Pons (tissue), 1 donor: ENCODE measurements around the gene PGBD4.
"Not testable (repeated sequence)": the region's sequence is repeated elsewhere in the genome, so short reads cannot be mapped to it uniquely, and the experiment has no call there.

Experiments
- DNase-seq: peaks from one replicate; pipeline ENCODE4 v3.0.0-alpha.2; 2016; ENCODE audit warnings: low spot score

PGBD4 gene

DNA sequence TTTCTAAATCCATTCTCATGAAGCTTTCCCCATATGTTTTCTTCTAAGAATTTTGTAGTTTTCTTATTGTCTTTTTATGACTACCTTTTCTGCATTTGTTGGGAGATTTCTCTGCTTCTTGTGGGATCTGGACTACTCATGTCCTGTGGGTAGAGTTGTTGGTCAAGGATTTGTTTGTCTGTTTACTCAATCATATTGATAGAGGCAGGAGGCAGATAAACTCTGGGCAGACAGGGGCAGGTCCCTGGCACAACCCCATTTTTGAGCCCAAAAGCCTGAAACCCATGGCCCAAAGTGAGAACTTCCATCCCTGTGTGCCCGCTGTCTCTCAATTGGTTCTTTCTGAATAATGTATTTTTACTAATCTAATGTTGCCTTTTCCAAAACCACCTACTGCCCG is 12.3 kb downstream of the PGBD4 start:
- DNase-seq = no peak

DNA sequence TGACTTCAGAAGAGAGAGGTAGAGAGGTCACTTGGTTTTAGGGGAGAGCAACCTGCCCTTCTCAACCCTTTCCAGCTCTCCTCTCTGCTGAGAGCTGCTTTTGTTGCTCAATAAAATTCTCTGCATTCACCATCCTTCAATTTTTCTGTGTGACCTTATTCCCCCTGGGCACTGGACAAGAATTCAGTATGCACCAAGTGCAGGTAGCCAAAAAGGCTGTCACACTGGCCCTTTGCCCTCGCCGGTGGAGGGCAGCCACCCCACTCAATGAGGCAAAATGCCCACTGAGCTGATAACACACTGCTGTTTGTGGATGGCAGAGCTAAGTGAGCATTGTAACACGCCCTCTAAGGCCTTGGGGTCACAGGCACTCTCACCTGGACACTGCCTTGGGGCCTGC is 12.9 kb downstream of the PGBD4 start:
- no peak for DNase-seq

DNA sequence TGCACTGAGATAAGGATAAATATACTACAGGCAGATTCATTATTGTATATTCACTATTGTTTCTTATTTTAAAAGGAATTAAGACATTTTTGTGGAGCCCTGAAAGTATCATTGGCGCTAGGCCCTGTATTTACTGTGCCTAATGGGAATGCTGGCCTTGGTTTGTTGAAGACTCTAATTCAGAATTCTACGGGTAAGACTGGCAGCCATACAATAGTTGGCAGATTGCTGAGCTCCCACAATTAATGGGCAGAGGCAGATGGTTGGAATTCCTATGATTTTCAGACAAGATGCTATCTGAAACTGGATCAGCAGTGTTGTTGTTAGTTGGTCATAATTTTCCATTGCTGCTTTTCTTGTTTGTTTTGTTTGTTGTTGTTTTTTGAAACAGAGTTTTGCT is 14.7 kb downstream of the PGBD4 start:
- no peak for DNase-seq

DNA sequence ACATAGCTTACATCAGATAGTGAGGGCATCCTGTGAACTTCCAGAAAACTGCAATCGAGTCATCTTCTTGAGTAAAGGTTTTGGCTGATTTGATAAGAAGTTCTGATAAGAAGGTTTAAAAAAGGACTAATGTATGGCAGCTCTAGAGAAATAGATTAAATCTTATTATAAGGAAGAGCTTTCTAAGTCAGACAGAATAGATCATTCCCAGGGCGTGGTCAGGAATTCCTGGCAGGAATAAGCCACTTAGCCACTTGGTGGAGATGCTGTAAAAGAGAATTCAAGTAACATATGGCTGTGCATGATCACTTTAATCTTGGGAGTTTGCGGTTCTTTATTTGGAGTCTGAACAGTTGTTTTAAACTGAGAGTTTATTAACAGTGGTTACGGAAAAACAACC is 17.4 kb downstream of the PGBD4 start:
- DNase-seq = no peak

DNA sequence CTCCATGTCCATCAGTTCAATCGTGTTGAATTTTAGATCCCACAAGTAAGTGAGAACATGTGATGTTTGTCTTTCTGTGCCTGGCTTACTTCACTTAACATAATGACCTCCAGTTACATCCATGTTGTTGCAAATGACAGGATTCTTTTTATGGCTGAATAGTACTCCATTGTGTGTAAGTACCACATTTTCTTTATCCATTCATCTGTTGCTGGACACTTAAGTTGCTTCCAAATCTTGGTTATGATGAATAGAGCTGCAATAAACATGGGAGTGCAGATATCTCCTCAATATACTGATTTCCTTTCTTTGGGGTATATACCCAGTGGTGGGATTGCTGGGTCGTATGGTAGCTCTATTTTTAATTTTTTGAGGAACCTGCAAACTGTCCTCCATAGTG is 18.5 kb downstream of the PGBD4 start:
- DNase-seq = not testable (repeated sequence)

DNA sequence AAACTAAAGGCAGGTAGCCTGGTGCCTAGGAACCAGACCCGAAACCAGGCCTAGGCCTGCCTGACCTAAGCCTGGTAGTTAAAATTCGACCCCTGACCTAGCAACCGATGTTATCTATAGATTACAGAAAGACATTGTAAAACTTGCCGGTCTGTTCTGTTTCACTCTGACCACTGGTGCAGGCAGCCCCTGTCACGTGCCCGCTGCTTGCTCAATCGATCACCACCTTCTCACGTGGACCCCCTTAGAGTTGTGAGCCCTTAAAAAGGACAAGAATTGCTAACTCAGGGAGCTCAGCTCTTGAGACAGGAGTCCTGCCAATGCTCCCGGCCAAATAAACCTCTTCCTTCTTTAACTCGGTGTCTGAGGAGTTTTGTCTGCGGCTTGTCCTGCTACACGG is 19.9 kb downstream of the PGBD4 start:
- DNase-seq = not testable (repeated sequence)

DNA sequence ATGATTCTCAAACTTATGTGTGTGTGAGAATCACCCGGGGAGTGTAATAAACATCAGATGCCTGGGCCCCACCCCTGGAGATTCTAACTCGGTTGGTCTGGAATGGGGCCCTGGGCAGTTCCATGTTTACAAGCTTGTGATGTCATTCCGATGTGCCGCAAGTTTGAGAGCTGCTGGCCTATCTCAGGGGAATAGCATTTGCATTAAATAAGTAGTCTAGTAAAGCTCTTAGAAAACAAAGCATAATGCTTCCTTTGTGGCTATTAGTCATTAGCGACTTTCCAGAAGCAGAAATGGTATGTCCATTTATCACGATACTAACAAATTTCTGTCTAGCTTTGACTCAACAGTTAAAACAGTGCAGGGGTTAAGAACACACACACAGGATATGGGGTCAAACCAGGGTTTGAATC is 20.9 kb downstream of the PGBD4 start:
- no peak for DNase-seq

DNA sequence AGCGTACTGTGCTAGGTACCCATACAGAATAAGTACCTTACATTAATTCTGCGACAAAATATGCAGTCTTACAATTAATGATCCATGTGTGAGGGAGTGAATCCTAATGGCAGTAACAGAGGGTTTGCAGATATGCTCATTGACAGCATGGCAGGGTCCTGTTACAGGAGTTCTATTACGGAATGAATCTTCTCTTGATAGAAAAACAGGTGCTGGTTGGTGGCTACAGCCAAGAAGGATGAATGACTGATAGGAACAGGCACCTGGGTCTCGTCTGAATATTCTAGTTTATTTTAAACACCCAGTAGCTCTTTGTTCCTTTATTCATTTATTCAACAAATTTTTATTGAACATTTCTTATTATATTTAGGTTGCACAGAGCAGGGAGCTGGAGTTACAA is 22.8 kb downstream of the PGBD4 start:
- DNase-seq = no peak

DNA sequence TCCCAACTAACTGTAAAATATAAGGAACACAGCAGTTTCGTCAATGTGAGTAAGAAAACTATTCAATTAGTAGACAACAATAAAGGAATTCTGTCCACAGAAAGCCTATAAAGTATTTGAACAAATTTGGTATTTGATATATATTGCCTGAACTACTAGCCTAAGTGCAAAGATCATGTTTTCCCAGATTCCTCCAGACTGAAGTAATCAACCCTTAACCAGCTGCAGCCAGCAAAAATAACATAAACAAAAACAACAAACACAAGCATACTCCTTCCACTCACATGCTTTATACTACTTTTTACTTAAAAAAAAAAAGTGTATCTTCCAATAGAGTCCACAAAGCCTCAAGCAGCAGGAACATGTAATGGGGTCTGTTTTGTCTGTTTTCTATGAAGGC is 24.1 kb downstream of the PGBD4 start:
- DNase-seq = no peak

DNA sequence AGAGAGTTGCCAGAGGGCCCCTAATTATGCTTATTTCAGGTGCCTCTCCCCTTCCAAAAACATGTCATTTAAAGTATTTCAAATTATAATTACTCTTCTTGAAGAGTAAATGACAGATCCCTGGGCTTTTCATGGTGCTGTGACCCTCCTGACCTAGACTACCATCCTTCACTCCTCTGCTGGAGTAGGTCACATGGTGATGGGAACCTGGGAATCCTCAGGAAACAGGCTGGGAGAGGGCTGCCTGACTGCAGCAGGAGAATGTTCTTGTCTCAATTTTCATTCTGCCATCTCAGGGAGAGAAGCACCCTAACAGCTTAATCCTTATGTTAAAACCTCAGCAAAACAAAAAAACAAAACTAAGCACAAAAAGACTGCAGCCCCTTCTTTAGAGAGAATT is 24.6 kb downstream of the PGBD4 start:
- no peak for DNase-seq

DNA sequence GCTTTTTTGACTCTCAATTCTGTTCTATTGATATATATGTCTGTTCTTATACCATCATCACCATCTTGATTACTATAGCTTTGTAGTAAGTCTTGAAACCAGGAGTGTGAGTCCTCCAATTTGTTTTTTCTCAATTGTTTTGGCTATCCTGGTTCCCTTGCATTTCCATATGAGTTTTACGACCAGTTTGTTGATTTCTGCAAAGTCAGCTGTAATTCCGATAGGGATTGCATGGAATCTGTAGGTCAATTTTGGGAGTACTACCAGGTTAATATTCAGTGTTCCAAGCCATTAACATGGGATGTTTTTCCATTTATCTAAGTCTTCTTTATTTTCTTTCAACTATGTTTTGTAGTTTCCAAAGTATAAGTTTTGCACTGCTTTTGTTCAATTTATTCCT is 27.0 kb downstream of the PGBD4 start:
- no peak for DNase-seq

DNA sequence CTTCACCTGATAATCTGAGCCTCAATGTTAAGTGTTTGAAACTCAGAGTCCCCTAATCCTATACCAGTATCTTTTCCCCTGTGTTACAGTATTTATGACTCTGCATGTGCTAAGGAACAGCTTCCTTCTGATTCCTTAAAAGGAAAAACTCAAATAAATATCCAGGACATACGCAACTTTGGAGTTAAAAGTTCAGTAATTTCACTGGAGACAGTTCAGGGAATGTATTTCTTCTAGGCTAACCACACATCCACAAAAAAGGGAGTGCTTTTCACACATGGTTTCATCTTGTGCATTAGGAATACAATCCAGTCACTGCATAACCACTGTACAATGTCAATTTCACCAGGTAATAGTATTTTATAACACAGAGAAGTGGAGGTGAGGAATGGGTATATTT is 31.0 kb downstream of the PGBD4 start:
- no peak for DNase-seq

DNA sequence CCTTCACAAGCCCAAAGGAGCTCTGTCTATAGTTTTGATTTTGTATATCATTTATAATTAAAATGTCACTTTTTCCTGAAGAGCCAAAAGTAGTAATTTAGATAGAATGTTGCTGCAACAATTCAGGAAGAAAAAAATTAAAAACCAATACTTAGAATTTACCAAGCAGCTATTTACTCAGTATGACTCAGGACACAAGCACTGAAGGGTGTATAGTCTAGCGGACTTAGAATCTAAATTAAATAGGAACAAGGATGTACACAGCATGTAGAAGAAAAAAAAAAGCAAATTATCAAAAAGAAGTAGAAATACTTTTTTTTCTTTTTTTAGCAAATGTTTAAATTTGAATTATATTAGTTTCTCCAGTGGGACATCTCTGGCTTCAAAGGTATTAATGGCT is 31.6 kb downstream of the PGBD4 start:
- DNase-seq = no peak

DNA sequence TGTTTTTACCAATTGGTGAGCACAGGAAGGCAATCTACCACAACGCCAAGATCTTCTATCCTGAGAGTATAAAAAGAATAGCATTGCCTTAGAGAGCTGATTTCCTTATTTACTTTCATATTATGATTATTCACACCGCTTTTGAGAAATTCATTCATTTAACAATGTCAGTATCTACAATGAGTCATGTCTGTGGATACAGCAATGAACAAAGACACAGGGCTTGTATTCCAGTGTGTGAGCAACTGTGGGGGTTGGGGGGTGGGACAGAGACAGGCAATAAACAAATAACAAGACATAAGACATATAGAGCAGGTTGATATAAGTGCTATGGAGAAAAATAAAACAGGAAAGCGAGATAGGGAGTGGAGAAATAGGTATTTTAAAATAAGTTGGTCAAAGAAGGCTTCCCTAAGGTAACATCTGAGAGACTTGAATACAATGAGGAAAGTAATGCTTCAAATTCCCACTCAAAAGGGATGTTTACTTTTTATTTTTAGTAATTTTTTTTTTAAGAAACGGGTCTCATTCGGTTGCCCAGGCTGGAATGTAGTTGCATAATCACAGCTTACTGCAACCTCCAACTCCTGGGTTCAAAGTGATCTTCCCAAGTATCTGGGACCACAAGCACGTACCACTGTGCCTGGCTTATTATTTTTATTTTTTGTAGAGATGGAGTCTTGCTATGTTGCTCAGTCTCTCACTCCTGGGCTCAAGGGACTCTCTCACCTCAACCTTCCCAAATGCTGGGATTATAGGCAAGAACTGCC is 45.7 kb downstream of the PGBD4 start:
- DNase-seq = no peak

DNA sequence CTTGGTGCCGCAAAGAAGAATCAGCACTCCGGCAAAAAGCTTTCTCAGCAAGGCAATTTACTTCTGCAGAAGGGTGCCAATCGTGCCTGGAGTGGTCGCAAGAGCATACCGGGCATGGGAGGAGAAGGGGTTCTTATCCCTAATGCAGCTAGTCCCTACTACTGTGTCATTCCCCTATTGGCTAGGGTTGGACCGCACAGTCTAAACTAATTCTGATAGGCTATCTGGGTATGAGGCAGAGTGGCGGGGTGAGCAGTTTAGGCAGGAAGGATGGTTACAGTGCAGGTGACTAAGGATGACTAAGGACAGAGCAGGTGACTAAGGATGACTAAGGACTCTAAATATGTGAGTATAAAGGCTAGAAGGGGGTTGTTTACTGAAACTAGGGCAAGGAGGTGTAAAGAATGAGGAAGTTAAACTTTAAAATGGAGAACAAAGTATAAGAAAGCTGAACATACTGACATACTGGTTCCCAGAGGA is 52.9 kb downstream of the PGBD4 start:
- DNase-seq = no peak

DNA sequence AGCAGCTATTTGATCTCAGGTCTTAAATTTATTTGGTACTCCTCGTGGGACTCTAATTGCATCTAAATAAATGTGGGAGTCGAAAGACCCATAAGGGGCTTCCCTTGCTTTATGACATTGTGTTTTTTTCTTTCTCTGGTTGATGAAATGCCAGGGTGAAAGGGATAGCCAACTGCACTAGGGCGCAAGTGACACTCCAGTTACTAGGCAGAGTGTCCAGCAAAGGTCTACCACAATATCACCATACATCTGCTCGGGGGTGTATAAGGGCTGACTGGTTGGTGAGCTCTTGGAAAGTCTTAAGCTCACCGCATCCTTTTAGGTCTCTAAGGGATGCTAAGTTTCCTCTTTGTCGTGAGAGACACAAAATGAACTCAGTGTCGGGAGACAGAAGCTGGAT is 54.0 kb downstream of the PGBD4 start:
- no peak for DNase-seq
